MM.1S (cell line): ENCODE results near the gene PTPRK.

Source experiments
- CTCF ChIP-seq: fragments of 300-600 bp; sonication (generic); IDR thresholded peaks from 2 replicates; pipeline ENCODE4 v1.5.1; 2016; ENCODE audit warnings: antibody characterized with exemption, low read length, mixed read lengths
- EZH2phosphoT487 ChIP-seq: fragments of 300-600 bp; sonication (generic); IDR thresholded peaks from 2 replicates; pipeline ENCODE4 v1.6.1; 2018; ENCODE audit warnings: antibody characterized with exemption, low read length

- no peak for TF ChIP-seq EZH2phosphoT487
- no peak for TF ChIP-seq CTCF
Measured at GRCh38 chr6:128070406-128070805, 450.0 kb downstream of the PTPRK start.
